Measurements from ENCODE around the gene C1orf105.
"Not testable (repeated sequence)": the region's sequence is repeated elsewhere in the genome, so short reads cannot be mapped to it uniquely, and the experiment has no call there.

C1orf105 gene

DNA sequence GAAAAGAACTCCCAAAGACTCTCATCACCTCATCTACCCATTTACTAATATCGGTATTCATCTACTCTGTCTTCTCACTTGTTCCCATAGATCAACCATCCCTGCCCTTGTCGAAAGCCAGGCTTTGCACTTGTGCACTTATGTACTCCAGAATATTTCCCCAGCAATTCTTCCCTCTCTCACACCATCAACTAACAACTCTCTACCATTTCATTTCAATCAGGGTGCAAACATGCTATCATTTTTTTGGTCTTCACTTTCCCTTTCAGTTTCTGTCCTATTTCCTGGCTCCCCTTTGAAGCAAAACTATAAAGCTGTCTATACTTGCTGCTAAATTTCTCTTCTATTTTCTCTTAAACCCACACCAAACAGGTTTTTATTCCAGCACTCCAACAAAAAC lies 6.7 kb downstream of the C1orf105 start:
- no peak for DNase-seq

DNA sequence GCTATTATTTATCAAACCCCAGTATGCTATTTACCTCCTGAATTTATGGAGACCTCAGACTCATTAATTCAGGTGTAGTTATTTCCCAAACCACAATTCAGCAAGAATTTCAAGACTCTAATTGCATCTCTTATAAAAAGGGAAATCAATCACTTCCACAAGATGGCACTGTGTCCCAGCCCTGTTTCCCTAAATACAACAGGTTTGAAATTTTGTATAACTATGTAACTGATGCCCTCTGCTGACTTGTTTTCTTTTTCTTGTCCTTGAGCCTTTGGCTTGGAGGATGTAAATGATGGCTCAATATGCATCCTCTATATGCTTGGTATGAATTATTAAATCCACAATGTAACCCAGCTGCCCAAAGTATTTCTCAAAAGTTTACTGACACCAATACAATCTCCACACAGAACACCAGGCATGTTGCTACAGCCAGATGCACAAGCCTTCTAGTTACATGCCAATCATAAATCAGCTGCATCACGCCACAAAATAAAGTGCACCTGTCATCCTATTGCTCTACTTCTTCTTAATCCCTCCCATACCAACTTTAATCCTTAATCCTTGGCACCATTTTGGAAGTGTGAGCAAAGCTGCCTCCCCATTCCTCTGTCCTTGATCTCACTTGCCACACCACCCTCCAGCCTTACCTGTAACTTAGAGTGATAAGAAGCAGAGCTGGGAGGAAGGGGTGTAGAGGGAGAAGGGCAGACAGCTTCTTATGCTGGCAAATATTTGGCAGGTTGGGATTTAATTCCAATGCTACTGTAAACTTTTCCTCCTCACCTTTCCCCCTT lies 9.0 kb downstream of the C1orf105 start:
- peak in 9 of 56 donors; percentile 4 to 51 (median 9) for DNase-seq

DNA sequence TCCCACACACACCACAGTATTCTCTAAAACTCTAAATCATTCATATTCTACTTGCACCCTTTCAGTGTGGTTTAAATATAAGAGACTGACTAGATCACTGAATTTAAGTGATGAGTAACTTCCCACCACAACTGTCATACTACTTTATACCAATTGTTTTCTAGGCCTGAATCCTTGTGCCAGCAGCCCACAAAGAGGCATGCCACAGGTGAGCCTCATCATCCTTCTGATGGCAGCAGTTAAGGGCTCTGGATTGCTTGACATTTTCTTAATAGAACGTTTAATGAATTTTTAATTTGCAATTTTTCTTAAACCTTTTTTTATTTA lies 9.6 kb downstream of the C1orf105 start:
- DNase-seq = no peak

DNA sequence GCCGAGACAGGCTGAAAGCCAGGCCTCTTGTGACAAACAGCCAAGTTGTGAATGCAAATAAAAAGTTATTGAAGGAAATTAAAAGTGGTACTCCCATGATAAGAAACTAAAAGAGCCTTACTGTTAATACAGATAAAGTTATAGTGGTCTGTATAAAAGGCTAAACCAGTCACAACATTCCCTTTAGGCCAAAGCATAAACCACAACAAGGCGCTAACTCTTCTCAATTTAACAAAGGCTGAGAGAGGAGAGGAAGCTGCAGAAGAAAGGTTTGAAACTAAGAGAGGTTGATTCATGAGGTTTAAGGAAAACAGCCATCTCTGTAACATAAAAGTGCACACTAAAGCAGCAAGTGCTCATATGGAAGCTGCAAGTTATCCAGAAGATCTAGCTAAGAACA lies 10.7 kb downstream of the C1orf105 start:
- DNase-seq = no peak

DNA sequence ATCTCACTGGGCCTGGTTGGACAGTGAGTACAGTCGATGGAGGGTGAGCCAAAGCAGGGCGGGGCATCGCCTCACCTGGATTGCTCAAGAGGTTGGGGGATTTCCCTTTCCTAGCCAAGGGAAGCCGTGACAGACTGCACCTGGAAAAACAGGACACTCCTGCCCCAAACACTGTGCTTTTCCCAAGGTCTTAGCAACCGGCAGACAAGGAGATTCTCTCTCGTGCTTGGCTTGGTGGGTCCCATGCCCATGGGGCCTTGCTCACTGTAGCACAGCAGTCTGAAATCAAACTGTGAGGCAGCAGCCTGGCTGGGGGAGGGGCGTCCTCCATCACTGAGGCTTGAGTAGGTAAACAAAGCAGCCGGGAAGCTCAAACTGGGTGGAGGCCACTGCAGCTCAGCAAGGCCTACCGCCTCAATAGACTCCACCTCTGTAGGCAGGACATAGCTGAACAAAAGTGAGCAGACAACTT lies 11.3 kb downstream of the C1orf105 start:
- no peak for DNase-seq

DNA sequence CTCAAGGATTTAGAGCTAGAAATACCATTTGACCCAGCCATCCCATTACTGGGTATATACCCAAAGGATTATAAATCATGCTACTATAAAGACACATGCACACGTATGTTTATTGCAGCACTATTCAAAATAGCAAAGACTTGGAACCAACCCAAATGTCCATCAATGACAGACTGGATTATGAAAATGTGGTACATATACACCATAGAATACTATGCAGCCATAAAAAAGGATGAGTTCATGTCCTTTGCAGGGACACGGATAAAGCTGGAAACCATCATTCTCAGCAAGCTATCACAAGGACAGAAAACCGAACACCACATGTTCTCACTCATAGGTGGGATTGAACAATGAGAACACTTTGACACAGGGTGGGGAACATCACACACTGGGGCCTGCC lies 16.7 kb downstream of the C1orf105 start:
- DNase-seq = not testable (repeated sequence)

DNA sequence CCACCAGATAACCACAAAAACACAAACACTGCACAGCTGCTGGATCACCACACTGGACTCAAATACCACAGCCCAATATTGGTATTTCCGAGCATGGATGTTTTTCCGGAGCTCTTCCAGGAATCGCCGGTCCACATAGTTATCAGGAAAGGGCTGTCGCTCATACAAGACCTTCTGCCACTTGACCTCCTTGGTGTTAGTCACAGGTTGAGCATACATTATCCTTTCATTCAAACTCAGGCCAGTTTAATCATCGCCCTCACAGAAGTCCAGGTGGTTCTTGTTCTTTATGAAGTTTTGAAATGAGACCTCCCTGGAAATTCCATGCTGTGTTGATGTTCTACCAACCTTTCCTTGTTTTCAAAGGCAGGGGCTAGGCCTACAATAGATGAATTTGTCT lies 21.9 kb downstream of the C1orf105 start:
- no peak for DNase-seq

DNA sequence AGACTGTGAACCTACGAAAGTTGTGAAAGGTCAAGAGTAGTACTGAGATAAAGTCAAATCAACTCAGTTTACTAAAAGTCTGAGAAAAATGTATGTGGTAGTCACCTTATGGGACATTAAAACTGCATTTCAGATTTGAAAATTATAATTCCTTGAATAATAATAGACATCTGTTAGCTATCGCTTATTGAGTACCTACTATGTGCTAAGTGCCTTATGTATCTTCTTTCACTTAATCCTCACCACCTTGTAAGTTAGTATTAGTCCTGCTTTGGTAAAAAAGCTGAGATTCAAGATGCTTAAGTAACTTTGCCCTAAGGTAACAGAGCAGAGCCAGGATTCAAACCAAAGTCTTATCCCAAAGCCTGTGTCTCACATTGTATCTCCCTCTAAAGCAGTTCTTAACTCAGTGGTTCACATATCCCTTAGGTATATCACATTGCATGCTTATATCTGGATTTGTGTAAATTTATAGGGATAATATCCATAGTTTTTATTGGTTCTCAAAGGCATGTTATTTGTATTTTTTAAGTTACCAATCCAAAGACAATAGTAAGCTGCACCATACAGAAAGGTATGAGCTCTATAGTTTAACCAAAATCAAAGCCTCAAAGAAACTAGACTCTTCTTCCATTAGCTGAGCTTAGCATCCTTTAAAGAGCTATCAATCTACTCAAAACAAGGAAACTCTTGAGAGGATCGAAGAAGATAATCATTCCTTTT lies 22.5 kb downstream of the C1orf105 start:
- no peak for DNase-seq

DNA sequence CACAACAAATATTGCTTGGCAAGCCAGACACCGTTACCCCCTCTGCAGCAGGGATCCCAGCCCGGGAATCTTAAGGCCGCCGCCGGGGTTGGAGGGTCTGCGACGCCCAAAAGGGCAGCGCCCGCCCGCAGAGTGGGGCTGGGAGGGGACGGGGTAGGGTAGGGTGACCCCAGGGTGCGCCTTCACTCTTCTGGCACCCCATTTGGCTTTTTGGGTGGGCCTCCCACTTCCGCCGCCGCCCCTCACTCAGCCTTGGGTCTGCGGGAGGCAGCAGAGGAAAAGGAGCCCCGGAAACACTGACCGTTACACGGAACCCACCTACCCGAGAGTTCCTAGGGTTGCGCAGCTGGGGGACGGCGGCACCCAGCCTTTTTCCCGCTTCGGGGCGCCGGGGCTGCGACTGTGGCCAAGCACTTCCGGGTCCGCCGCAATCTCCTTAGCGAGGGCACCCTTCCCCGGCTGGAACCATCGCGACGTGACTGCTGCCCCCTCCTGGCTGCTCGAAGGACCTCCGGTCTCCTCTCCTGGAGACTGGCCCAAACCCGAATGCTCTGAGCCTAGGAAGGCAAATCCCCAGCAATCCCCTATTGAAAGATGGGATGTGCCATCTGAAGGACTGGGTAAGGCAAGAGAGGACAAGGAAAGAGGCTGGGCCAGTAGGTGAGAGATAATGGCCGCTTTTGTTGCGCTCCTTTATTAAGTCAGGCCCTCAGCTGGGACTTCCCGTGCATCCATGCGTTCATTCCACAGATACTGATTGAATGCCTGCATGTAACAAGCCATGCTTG lies 23.4 kb downstream of the C1orf105 start, which contains the start of gene PIGC:
TSS of gene PIGC (minus strand) at position 404 of the 788 bp plus-strand sequence. CDS start 1,447 bp downstream, outside the sequence.
- peak in 55 of 56 donors; percentile 36 to 92 (median 80) for DNase-seq

DNA sequence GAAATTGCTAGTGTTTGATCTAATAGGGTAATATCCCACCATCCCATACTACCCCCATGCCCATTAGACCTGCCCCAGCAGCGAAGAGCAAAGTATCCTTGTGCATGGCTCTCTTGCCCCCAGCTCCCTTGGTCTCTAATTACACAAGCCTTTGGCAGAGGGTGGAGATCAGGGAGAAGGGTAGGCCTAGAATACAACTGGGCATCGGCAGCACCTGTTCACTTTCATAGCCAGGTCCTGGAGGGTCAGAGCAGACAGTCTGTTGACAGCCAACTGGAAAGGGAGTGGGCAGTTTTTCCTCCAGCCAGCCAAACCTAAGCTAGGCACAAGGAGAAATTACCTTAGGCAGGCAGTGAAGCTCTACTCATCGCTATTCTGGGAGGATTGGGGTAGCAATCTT lies 26.1 kb downstream of the C1orf105 start:
- no peak for DNase-seq

DNA sequence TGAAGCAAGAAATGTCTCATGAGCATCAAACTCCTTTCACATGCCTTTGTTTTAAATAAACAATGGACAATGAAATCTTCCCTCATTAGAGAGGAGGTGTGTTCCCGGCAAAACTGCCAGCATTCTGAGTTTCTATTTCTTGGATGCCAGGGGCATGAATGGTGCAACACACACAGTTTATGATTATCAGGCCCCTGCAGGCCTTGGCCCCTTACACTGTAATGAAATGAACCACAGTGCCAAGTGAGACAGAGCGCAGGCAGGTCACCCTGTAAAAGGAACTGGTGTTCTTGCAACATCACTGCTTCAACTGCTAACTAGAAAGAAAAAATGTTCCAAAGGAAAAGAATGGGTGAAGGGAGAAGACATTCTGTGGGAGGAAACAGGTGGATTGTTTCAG lies 27.2 kb downstream of the C1orf105 start:
- DNase-seq = no peak

DNA sequence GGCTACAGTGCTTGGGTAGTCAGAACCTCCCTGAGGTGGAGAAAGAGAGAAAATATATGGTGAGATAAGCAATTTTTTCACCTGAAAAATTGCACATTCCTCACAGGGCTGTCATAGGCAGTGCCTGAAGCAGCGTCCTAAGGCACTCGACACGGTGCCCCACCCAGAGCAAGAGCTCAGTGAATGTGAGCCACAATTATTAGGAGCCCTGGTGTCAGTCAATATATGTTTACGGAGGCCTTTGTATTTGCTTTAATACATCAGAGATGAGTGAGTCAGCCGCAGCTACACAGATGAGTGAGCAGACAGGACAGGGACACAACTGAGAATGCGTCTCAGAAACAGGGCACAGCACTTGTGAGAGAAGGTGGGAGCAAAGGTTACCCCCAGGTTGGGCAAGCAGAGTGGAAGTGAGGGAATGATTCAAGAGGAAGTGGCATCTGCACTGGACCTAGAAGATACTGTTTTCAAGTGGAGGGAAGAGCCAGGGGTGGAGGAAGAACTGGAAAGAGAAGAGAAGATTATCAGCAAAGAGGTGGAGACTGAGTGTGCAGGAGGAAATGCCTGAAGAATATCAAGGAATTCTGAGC lies 28.6 kb downstream of the C1orf105 start:
- DNase-seq = no peak

DNA sequence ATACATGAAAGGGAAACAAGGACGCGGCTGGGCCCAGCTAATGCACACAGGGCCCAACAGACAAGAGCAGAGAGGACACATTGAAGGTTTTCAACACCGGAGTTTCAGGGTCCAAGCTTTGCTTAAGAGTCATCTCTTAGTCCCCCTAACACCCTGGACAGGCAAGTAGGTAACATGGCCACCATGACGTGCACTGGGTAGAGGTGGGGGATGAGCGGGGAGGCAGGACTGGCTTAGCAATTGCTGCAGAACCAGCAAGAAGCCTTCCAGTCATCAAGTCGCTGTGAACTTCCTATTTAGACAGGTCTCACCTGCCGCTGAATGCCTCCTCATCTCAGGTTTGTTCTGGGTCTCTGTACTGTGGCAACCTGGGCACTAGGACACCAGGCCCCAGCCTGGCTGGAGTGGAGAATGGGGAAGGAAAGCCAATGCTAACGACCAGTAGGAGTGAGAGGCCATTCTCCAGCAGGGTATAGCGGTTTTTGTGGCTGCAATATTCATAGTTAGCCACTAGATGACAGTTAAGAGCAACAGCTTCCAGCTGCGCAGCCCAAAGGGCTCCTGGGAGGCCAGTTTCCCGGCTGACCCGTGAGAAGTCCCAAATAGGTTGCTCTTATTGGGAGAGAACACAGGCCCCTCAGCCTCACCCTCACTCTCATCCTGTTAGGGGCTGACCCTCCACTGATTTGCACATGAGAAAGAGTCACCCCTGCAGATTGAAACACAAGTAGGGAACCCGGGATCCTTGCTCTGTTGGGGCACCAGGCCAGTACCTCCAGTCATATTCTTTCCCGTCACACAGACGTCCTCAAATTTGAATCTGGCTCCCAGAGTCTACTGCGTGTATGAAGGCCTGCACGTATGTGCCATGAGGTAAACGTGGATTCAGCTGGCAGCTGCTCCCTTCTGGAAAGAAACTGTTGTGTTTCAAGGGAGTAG lies 29.4 kb downstream of the C1orf105 start:
- peak in 27 of 56 donors; percentile 2 to 33 (median 16) for DNase-seq

DNA sequence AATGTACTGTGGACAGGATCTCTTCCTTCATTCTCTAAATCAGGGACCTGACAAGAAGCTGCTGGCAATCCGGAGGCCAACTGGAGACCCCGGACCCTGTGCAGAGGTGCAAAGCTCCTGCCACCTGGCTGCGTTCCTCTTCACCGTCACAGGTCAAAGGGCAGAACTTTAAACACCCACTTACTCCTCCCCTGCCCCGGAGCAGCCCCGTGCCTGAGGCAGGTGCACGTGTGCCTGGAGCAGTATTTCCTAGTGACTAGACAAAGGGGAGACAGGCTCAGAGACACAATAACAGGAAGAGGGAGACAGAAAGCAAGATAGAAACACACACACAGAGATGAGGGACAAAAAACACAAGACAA lies 30.0 kb downstream of the C1orf105 start:
- peak in 1 of 56 donors; percentile 8 for DNase-seq

DNA sequence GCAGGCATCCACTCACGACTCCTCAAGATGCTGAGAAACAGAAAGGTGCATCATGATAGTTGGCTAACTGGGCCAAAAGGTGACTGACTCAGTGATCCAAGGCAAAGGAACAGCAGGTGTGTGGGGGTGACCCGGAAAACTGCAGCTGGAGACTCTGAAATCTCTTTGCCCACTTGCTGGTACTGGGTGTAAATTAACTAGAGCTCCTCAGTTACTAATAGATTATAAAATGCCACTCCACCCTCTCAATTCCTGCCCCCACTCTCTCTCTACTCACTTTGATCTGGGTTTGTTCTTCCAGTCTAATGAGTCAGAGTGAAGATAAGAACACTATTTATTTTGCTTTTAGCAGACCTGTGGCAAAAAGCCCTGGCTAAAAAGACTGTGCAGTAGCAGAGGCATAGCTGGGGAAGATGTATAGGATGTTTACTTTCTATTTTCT lies 30.5 kb downstream of the C1orf105 start:
- DNase-seq = peak in 9 of 56 donors; percentile 5 to 22 (median 9)

DNA sequence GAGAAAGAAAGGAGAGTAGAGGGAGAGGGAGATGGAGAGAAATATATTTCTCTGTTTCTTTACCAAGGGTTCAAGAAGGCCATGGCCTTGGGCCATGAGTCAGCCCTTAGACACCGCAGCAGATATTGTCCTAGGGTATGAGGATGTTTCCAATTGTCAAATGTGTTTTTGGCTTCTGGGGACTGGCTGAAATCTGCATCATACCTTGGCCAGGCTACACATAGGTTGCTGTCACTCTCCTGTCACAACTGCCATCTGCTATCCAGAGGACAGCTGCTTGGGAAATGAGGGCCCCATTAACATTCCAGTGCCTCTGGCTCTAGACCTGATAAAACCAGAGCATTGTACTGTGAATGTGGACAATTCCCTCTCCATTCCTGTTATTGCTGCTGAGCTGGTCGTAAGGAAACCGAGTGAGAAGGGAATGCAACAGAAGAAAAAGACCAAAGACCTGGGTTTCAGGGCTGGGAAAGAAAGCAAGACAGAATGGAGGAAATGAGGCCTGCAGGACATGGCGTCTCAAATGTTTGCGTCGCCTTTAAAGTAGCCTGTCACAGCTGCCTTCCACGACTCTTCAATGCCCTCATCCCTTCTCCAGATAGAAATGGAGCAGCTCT lies 32.2 kb downstream of the C1orf105 start:
- no peak for DNase-seq

DNA sequence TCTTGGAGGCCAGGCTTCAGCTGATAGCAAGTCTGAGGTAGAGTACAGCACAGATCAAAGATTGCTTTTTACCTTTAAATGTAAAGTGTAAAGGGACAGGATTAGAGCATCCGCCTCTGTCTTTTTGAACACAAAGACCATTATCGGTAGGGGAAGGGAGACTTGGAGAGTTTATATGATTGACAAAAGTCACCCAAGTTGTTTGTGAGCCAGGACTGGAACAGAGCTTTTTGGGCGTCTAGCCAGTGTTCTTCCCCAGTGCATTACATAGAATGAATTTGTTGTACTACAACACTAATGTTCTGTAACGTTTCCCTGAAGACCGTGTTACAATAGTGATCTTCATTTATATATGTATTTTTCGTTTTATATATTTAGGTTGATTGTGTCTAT lies 32.7 kb downstream of the C1orf105 start:
- DNase-seq = no peak

DNA sequence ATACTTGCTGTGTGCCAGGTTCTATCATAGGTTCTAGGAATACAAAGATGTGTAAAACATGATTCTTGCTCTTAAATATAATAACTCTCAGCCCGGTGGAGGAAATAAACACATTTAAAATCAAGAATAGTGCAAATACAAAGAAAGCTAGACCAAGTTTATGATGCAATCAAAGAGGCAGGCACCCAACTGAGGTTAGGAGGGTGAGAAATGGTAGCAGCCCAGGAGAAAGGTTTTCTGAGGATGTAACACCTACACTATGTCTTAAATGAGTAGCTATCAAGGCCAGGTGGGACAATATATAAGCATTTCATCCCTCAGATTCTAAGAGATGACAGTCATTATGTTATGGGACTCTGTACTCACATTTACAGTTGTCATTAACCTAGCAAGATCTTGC lies 33.1 kb downstream of the C1orf105 start:
- DNase-seq = no peak

DNA sequence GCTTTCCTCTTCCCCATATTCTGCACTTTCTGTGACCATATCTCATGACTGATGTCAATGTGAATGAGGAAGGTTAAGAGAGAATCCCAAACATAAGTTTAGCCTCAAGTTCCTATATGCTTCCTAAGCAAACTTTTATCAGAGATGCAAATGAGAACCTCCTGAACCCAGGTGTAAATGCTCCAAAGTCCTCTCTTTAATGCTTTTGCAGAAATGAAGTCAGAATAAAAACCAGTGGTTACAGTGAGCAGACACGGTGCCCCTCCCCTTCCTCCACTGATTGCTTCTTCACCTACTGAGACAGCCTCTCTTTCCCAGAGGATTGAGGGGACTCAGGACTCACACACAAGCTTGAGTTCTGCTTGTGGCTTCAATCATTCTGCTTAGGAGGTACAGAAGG lies 35.0 kb downstream of the C1orf105 start:
- DNase-seq = no peak

DNA sequence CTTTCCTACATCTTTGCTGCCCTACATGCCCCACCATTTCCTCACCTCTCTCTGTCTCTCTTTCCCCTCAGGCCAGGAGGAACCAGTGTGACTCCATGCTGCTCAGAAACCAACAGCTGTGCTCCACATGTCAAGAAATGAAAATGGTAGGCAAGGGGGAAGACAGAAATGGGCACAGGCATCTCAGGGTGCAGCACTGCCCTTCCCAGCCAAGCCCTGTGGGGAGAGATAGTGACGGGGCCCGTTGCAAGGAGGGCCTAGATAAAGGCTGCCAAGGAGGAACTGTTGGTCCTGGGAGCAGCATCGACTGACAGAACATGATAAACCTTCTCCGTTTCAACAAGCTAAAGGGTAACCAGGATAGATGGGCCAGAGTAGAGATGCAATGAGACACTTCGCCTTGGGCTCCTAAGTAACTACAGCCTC lies 35.9 kb downstream of the C1orf105 start:
- no peak for DNase-seq

Data from nucleus accumbens (tissue), 56 donors.